ENCODE data around the gene TMEM243. TPM values are rescaled to one million over a fixed set of nuclear protein-coding genes. Genes with fewer than 3 reads are reported as not detected.

Gene TMEM243
- total and polyA plus RNA-seq, 10 of the 15 experiments (the other 5 are each of a cell fraction or from before 2014, with no cell fraction given), result 47.8 to 170 (median 77.9) TPM

DNA sequence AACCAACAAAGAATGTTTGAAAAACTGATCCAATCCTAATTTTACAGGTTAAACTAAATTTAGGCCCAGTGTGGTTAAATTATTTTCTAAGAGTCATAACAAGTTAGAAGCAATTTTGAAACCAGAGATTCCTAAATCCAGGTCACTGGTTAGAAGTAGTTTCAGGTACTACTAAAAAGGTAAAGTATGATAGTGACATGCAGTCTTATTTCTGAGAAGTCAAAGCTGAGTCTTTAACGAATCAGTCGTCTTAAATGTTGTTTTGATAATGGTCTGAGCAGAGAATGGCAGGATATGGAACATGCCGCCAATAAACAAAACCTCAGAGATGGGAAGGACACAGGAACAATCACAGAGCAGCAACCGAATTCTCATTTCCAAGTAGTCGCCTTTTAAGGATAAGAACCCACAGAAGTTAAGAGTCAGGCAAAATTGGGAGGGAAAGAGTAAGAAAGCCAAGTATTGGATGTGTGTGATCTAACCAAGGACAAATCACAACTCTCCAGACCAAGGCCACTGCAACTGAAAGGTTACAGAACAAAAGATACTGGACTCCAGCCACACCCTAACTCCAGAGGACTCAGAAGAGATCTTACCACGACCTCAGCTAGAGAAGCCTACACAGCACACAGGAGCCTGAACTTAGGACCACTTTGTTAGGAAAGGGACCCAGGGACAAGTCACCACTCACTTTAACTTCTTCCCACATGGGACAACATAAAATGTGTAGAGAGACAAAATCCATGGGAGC is 19.7 kb downstream of the TMEM243 start:
- BruUV-seq (replicated peaks), result no TSS peak
- intact Hi-C loops (cut with micrococcal nuclease; ENCODE audit: unreplicated experiment) (no loop called here), in situ Hi-C loops (cut with MboI) (no loop called here)
- ChIA-PET CTCF (interaction anchor here (1.7 to 2.8 kb wide), 3 partner anchors 13 to 29 kb away, joined by 3 to 19 read pairs (median 5); no protein-coding TSS in a partner anchor), SMC1A (ENCODE audit: uncharacterized antibody, unreplicated experiment) (interaction anchor here (1.4 to 5.3 kb wide), 3 partner anchors 15 to 43 kb away, joined by 3 to 66 read pairs (median 11); no protein-coding TSS in a partner anchor), POLR2A (interaction anchor here (1.0 to 3.7 kb wide), 3 partner anchors 9 to 47 kb away, joined by 3 to 20 read pairs (median 4); partner anchors contain the start of gene DMTF1), RAD21 (ENCODE audit: unreplicated experiment) (interaction anchor here (1.0 kb wide), 1 partner anchor 34 kb away, joined by 3 read pairs; no protein-coding TSS in a partner anchor)
- DNase-seq (ENCODE audit: low read depth, low spot score) (no peak), FAIRE-seq (no peak), ATAC-seq (peak; percentile 21)
- no peak overlapping the region for H3K4me2 ChIP-seq (ENCODE audit: control insufficient read depth, insufficient read depth)
- no peak overlapping the region for H2AFZ ChIP-seq (ENCODE audit: control insufficient read depth, low read depth, low read length)
- peaks cover 8% of the 10 kb centered on the region for H3K4me1 ChIP-seq (ENCODE audit: control insufficient read depth, insufficient read depth, low read length)
- H3K9ac ChIP-seq (ENCODE audit: control insufficient read depth, insufficient read depth, low read length), result no peak overlapping the region
- H4K20me1 ChIP-seq (ENCODE audit: control insufficient read depth, insufficient read depth), result peaks cover 4% of the 10 kb centered on the region
- H3K4me3 ChIP-seq, result no peak overlapping the region
- H3K27me3 ChIP-seq (replicated peaks in 1 of 2; ENCODE audit: control insufficient read depth in 2 of 2, insufficient read depth in 2 of 2, low read length in 1 of 2), result no peaks in the 10 kb centered on the region
- H3K27ac ChIP-seq (ENCODE audit: control insufficient read depth, insufficient read depth), result no peak overlapping the region; the same call in 1 of the 2 replicates
- H3K79me2 ChIP-seq (ENCODE audit: control insufficient read depth, insufficient read depth, low read length), result peaks cover 83% of the 10 kb centered on the region
- H3K9me3 ChIP-seq (replicated peaks; ENCODE audit: control insufficient read depth, insufficient read depth, low read length), result peaks cover 9% of the 10 kb centered on the region
- TF ChIP-seq POLR2A (IDR thresholded peaks at IDR 0.05; ENCODE audit: low read depth, low read length), result peak; percentile 52; the same call in 1 of the 2 replicates
- no peak for TF ChIP-seq ATF2 (IDR thresholded peaks at IDR 0.05; ENCODE audit: low read length)
- no peak for TF ChIP-seq FOXM1 (IDR thresholded peaks at IDR 0.05; ENCODE audit: low read depth, low read length)
- peak; percentile 5; the same call in 1 of the 2 replicates for TF ChIP-seq RUNX3 (IDR thresholded peaks at IDR 0.05; ENCODE audit: low read length)
- TF ChIP-seq RB1 (IDR thresholded peaks at IDR 0.05; ENCODE audit: borderline replicate concordance), result no peak
- peak; percentile 53; the same call in 1 of the 2 replicates for TF ChIP-seq POLR2AphosphoS5 (IDR thresholded peaks at IDR 0.05; ENCODE audit: low read length)
- TF ChIP-seq GATAD2B (conservative IDR thresholded peaks at IDR 0.05; ENCODE audit: low read depth), result no peak
- H3K36me3 ChIP-seq (ENCODE audit: control insufficient read depth in 2 of 2, insufficient read depth in 2 of 2, low read length in 1 of 2), result peaks cover 8 to 31% of the 10 kb centered on the region in 2 experiments
- WGBS (ENCODE audit: insufficient coverage, insufficient replicate concordance, low lambda C conversion rate, missing lambda C conversion rate), result 83% methylated on average over 6 of the region's 6 CpGs

Data from GM12878 (cell line).